Measurements from ENCODE around the gene FSIP1.

The FSIP1 gene

GRCh38 chr15:39792025-39792843, 9.6 kb upstream of the FSIP1 start:
- DNase-seq: peak; percentile 35

GRCh38 chr15:39789736-39790135, 7.1 kb upstream of the FSIP1 start:
- no peak for DNase-seq

DNA sequence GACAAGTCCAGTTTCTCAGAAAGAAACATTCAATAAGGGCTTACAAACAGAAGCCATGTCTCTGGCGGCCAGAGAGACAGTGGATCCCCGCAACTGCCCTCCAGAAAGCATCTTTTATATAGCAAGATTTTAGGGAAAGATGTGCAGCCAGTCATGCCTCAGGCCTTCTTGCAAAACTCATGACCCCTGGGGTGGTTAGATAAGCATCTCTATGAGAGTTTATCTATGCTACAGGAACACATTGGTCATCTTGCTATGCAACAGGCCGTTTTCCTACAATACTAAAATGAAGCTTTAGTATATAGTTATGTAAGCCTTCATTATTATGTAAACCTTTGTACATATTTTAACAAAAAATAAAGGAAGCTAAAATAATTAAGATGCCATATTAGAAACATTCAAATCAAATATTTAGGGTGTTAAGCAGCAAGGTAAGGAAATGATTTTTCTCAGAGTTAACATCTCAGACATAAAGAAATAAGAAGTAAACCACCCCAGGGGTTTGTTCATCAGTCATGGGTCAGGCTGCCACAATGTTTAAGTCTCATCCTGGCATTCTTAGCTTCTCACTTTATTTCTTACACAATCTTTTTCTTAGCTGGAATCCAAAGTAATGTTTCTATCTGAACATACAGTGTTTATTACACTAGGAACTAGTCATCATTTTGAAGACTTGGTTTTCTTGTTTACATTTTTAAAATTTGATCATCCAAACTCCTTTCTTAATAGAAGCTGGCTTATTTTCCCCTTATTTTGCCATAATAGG, 6.3 kb upstream of the FSIP1 start:
- DNase-seq: no peak

DNA sequence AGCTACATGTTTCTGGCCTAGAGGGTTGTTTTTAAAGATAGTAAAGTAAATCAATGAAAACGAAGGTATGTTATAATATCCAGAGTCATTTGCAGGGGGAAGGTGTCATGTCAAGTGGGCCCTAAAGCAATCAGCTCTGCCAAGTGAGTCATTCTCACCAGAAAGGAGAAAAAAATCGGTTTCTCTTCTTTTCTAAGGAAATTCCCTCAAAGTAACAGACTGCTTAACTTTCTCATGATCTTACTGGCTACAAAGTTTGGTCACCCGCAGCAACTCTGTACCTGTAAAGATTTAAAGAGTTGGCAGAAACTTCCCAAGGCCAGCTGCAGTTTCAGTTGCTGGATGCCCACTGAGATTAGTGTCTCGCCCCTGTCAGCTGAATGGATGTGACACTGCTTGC, 5.5 kb upstream of the FSIP1 start:
- DNase-seq: no peak

GRCh38 chr15:39787479-39787878, 4.8 kb upstream of the FSIP1 start:
- DNase-seq: no peak

DNA sequence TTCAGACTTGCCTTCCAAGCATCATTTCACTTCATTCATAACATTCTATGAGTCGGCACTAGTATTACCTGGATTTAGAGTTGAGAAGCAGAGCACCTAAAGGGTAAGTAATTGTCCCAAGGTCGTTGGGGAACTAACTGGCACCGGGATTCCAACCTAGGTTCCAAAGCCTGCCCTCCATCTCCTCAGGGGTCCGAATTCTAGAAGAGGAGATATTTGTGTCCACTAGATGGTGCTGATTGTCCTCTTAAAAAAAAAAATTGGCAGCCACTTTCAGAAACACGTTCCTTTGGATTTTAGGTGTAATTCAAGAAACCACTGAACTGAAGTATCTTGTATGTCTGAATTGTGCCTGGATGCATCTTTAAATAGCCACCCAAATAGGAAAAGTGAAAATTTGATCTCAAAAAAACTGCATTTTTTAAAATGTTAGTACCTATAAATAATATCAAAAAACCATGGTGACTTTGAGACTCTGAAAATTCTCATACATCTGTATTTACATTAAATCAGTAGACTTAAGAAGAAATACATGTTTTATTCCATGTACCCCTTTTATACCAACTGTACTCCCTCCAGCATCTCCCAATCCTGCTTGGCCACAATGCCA, 3.9 kb upstream of the FSIP1 start:
- DNase-seq: no peak

- DNase-seq: no peak
Measured at GRCh38 chr15:39785841-39786240, 3.2 kb upstream of the FSIP1 start.

- DNase-seq: no peak
Measured at GRCh38 chr15:39785139-39785538, 2.5 kb upstream of the FSIP1 start.

DNA sequence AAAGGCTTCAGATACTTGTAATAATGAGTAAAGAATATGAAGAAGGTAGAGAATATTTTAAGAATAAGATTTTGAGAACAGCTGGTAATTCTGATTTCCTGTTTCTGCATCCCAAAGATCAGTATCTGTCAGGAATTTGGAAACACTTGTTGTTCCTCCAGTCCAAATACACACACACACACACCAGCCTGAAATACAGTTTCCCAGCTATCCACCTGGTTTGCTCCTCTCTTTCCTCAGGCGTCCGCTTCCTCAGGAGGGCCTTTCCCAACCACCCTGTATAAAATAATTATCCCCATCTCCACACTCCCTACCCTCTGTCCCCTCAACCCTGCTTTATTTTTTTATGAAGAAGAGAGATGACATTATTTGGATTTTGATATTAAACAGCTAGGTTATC, 2.0 kb upstream of the FSIP1 start:
- no peak for DNase-seq

DNA sequence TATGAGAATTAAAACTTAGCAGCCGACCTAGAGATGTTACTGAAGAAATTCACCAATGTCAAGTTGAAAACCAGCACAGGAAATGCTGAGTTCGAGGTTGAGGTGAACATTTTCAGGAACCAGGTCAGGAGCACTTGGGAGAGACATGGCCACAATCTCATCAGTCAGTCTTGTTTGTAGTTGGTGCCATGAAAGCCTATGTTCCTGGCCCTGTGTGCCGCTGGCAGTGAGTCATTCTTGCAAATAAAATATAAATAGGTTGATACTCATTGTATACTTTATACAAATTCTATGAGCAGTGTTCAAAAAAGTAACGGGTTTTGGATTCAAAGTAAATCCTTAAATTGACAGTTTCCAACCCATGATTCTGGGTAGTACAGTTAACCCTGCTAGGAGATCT, 1.5 kb upstream of the FSIP1 start:
- DNase-seq: no peak

DNA sequence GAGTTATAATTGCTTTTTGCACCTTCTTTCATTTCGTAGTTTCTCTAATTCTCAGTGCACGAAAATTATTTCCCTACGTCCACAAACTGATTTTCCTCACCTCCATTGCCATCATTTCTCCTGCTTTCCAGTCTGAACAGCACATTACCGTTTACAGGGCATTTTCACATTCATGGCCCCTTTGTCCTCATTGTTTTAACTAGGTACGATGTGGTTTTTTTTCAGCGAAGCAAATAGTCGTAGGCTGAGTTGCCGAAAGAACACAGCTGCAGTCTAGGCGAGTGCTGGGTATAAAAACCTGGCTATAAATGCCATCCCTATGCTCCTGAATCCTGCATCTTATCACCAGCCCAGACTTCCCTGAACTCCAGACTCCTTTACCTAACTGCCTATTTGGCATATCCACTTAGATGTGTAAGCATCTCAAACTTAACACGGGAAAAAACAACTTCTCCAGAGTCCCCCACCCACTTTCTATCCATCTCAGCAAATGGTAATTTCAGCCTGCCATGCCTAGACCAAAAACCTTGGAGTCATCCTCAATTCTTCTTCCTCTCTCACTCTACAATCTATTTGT, 691 bp upstream of the FSIP1 start:
- DNase-seq: no peak

GRCh38 chr15:39781967-39782302, 706 bp downstream of the FSIP1 start:
- no peak for DNase-seq

DNA sequence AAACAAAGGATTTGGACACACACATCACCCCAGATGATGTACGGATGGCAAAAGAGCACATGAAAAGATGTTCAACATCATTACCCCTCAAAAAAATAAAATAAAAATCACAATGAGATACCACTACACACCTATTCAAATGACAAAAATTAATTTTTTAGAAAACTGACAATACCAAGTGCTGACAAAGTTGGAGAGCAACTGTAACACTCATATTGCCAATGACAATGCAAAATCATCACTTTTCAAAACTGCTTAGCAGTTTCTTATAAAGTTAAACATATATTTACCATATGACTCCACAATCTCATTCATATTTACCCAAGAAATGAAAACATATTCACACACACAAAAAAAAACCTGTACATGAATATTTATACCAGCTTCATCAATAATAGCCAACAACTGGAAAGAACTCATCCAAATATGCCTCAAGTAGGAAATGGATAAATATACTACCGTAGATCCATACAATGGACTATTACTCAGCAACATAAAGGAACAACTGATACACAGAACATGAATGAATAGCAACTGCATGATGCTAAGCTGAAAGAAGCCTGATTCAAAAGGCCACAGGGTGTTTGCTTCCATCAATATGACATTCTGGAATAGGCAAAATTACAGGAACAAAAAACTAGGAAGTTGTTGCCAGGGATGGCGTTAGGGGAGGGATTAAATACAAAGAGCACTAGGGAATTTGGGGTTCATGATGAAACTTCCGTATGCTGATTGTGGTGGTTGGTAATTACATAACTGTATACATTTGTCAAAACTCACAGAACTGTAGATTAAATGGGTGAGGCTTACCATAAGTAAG, 1.3 kb downstream of the FSIP1 start:
- no peak for DNase-seq

DNA sequence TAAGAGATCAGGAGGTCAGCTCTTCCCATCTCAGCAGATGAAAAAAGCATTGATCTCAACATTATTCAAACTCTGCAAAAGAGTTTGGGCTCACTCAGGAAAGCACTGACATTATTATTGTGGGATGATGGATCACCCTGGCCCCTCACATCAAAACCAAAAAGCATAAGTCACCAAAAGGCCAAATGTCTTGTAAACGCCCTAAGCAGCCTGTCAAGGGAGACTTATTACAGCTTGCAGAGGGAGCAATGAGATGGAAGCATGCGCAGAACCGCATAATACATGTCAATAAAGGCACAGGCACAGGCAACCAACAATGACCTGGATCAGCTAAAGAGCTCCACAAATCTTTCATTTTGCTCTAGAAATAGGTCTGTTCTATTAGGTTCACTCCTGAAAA, 4.6 kb downstream of the FSIP1 start:
- DNase-seq: no peak

DNA sequence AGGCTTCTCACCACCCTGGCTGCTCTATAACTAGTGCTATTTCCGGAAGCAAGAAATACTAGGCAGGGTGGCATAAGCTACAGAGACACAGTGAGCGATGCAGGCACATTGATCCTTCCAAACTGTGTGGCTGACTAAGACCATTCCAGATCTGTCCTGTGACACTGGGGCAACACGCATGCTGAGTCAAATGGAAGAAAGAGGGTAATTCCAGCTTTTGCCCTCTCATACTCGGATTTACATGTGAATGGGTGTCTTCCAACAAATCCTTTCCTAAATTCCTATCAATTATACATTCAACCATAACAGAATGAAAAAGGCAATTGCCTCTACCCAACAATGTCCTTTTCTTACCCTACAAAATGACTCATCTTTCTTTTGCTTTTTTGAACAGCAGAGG, 5.1 kb downstream of the FSIP1 start:
- no peak for DNase-seq

GRCh38 chr15:39776068-39776467, 6.6 kb downstream of the FSIP1 start:
- DNase-seq: no peak

DNA sequence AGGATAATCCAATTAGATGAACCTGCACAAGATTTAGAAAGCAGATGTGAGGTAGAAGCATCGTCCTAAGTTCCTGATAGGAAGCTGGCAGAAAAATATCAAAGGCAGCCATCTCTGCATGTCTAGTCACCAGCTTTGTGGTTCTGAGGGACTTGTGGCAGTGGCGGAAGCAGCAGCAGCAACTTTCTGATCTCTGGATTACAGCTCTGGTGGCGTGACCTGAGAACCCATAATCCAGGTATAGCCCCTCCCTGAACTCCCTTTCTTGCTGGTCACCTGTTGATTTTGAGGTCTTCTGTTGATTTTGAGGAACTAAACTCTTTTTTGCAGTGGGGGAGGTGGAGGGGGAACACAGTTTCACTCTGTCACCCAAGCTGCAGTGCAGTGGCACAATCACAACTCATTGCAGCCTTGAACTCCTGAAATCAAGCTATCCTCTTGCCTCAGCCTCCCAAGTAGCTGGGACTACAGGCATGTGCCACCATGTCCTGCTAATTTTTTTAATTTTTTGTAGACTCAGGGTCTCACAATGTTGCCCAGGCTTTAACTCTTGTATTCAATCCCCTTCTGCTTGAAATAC, 7.9 kb downstream of the FSIP1 start:
- no peak for DNase-seq

DNA sequence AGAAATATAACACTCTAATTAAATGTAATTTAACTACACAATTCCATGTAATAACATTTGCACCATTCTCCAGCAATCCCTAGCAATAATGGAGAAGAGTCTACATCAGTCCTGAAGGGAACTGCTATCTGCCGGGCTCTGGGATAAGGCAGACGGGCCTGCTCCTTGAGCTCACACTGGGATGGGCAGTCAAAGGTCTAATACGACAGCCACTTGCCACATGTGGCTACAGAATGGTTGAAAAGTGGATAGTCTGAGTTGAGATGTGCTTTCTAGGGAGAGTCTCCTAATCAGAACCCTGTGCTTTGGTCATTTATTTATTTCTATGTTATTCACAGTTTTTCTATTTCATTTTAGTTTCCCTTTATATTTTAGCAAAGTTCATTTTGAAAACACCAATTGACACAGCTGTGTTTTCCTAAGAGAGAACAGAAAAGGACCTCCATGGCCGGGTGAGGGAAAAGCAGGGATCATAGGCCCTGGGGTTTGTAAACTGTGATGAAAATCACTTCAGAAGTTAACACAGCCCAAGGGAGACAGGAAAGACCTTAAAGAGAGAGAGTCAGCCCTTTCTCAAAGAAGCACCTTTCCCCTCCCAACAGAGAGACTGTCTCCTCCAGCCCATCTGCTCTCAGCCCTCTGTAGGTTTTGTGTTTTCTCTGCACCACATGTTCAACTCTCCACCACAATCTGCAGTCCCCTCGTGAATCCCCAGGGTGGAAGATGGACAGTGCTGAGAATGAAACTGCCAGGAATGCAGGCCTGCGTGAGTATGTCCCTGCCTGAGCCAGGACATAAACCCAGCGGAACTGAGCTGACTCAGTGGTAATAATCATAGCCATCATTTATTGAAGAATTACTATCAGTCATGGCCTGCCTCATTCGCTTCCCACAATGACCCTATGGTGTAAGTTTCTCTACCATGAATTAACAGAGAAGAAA, 11.6 kb downstream of the FSIP1 start:
- DNase-seq: peak; percentile 64

GRCh38 chr15:39767921-39768320, 14.7 kb downstream of the FSIP1 start:
- DNase-seq: no peak

GRCh38 chr15:39761006-39761405, 21.6 kb downstream of the FSIP1 start:
- no peak for DNase-seq

GRCh38 chr15:39756806-39757522, 25.7 kb downstream of the FSIP1 start:
- no peak for DNase-seq

Data from right hindlimb (tissue), 1 donor.